KMS-11 (cell line): Measurements from ENCODE around the gene RAB1A.

ENCODE experiments used
- H2AFZ ChIP-seq: fragments of 200-600 bp; sonication (generic); 2 replicates; pipeline ENCODE4 v1.6.1; 2016; ENCODE audit warnings: antibody characterized with exemption, mixed run types, low read depth
- H3K27ac ChIP-seq: fragments of 200-600 bp; sonication (generic); 2 replicates; pipeline ENCODE4 v1.6.1; 2016; ENCODE audit warnings: mild to moderate bottlenecking, mixed run types
- H3K27me3 ChIP-seq: fragments of 200-600 bp; sonication (generic); 2 replicates; pipeline ENCODE4 v1.6.1; 2017; ENCODE audit warnings: mild to moderate bottlenecking, low read depth, mixed run types, moderate library complexity; ENCODE audit not compliant: insufficient read depth
- H3K36me3 ChIP-seq: fragments of 200-600 bp; sonication (generic); 2 replicates; pipeline ENCODE4 v1.6.1; 2017; ENCODE audit warnings: mild to moderate bottlenecking, mixed run types; ENCODE audit not compliant: insufficient read depth
- H3K4me1 ChIP-seq: fragments of 200-600 bp; sonication (generic); 2 replicates; pipeline ENCODE4 v1.6.1; 2016; ENCODE audit warnings: mild to moderate bottlenecking, low read depth, mixed run types; ENCODE audit not compliant: poor library complexity, severe bottlenecking
- H3K4me2 ChIP-seq: fragments of 200-600 bp; sonication (generic); 2 replicates; pipeline ENCODE4 v1.7.0; 2016; ENCODE audit warnings: mild to moderate bottlenecking, mixed run types
- H3K4me3 ChIP-seq: fragments of 200-600 bp; sonication (generic); IDR thresholded peaks from 2 replicates; pipeline ENCODE4 v1.6.1; 2017; ENCODE audit warnings: low read depth, low read length, mixed read lengths; ENCODE audit not compliant: insufficient read depth
- H3K79me2 ChIP-seq: fragments of 200-600 bp; sonication (generic); 2 replicates; pipeline ENCODE4 v1.6.1; 2016; ENCODE audit warnings: low read depth, mixed run types; ENCODE audit not compliant: insufficient read depth
- H3K9ac ChIP-seq: fragments of 200-600 bp; sonication (generic); 2 replicates; pipeline ENCODE4 v1.6.1; 2016; ENCODE audit warnings: mild to moderate bottlenecking, mixed run types
- H4K20me1 ChIP-seq: fragments of 200-600 bp; sonication (generic); 2 replicates; pipeline ENCODE4 v1.6.1; 2016; ENCODE audit warnings: mild to moderate bottlenecking, mixed run types; ENCODE audit not compliant: insufficient read depth
- CTCF ChIP-seq: fragments of 200-600 bp; sonication (generic); conservative IDR thresholded peaks from 2 replicates; pipeline ENCODE4 v1.6.1; 2017; ENCODE audit warnings: low read depth, mild to moderate bottlenecking, antibody characterized with exemption, low read length, moderate library complexity, mixed read lengths

The RAB1A gene

GRCh38 chr2:65116645-65117044 is 13.3 kb downstream of the RAB1A start:
- no peak overlapping the region for H3K27ac ChIP-seq
- no peak overlapping the region for H3K9ac ChIP-seq
- no peaks in the 10 kb centered on the region for H3K27me3 ChIP-seq
- peaks cover 65% of the 10 kb centered on the region for H3K4me1 ChIP-seq
- H3K36me3 ChIP-seq = no peaks in the 10 kb centered on the region
- H3K79me2 ChIP-seq = peaks cover 96% of the 10 kb centered on the region
- no peak for TF ChIP-seq CTCF
- no peak overlapping the region for H2AFZ ChIP-seq
- H4K20me1 ChIP-seq = peaks cover 71% of the 10 kb centered on the region
- H3K4me2 ChIP-seq = no peak overlapping the region
- H3K4me3 ChIP-seq = no peak overlapping the region

GRCh38 chr2:65114921-65115320 is 15.0 kb downstream of the RAB1A start:
- Histone ChIP-seq H3K4me1 (peaks cover 52% of the 10 kb centered on the region), H4K20me1 (peaks cover 64% of the 10 kb centered on the region), H3K79me2 (peaks cover 96% of the 10 kb centered on the region), H2AFZ (no peak overlapping the region), H3K36me3 (no peaks in the 10 kb centered on the region), H3K9ac (no peak overlapping the region), H3K4me3 (no peak overlapping the region), H3K27me3 (no peaks in the 10 kb centered on the region), H3K4me2 (no peak overlapping the region), H3K27ac (no peak overlapping the region)
- no peak for TF ChIP-seq CTCF

GRCh38 chr2:65113816-65114215 is 16.1 kb downstream of the RAB1A start:
- Histone ChIP-seq H3K27ac (no peak overlapping the region), H3K4me1 (peaks cover 41% of the 10 kb centered on the region), H3K79me2 (peaks cover 98% of the 10 kb centered on the region), H3K4me2 (no peak overlapping the region), H3K4me3 (no peak overlapping the region), H2AFZ (no peak overlapping the region), H3K9ac (no peak overlapping the region), H3K27me3 (no peaks in the 10 kb centered on the region), H3K36me3 (no peaks in the 10 kb centered on the region), H4K20me1 (peaks cover 68% of the 10 kb centered on the region)
- TF ChIP-seq CTCF = no peak

GRCh38 chr2:65113229-65113628 is 16.7 kb downstream of the RAB1A start:
- no peak overlapping the region for H3K4me2 ChIP-seq
- peaks cover 67% of the 10 kb centered on the region for H4K20me1 ChIP-seq
- H3K9ac ChIP-seq = no peak overlapping the region
- H3K79me2 ChIP-seq = peaks cover 98% of the 10 kb centered on the region
- peaks cover 35% of the 10 kb centered on the region for H3K4me1 ChIP-seq
- H3K27ac ChIP-seq = no peak overlapping the region
- H2AFZ ChIP-seq = no peak overlapping the region
- H3K27me3 ChIP-seq = no peaks in the 10 kb centered on the region
- TF ChIP-seq CTCF = no peak
- H3K4me3 ChIP-seq = no peak overlapping the region
- H3K36me3 ChIP-seq = no peaks in the 10 kb centered on the region

- no peak overlapping the region for H3K4me3 ChIP-seq
- no peak for TF ChIP-seq CTCF
- peaks cover 29% of the 10 kb centered on the region for H3K4me1 ChIP-seq
- no peak overlapping the region for H3K27ac ChIP-seq
- peaks cover 98% of the 10 kb centered on the region for H3K79me2 ChIP-seq
- no peak overlapping the region for H3K4me2 ChIP-seq
- peaks cover 61% of the 10 kb centered on the region for H4K20me1 ChIP-seq
- no peak overlapping the region for H3K9ac ChIP-seq
- no peaks in the 10 kb centered on the region for H3K27me3 ChIP-seq
- H2AFZ ChIP-seq = no peak overlapping the region
- H3K36me3 ChIP-seq = no peaks in the 10 kb centered on the region
These were observed 17.3 kb downstream of the RAB1A start for GRCh38 chr2:65112633-65113032.
